ENCODE measurements around the gene ZCCHC9. TPM values are rescaled to one million over a fixed set of nuclear protein-coding genes. Genes with fewer than 3 reads are reported as not detected.
"Not testable (repeated sequence)": the region's sequence is repeated elsewhere in the genome, so short reads cannot be mapped to it uniquely, and the experiment has no call there.

Gene ZCCHC9
- total and polyA plus RNA-seq, 8 donors, result 21.3 to 43.1 (median 40.3) TPM

DNA sequence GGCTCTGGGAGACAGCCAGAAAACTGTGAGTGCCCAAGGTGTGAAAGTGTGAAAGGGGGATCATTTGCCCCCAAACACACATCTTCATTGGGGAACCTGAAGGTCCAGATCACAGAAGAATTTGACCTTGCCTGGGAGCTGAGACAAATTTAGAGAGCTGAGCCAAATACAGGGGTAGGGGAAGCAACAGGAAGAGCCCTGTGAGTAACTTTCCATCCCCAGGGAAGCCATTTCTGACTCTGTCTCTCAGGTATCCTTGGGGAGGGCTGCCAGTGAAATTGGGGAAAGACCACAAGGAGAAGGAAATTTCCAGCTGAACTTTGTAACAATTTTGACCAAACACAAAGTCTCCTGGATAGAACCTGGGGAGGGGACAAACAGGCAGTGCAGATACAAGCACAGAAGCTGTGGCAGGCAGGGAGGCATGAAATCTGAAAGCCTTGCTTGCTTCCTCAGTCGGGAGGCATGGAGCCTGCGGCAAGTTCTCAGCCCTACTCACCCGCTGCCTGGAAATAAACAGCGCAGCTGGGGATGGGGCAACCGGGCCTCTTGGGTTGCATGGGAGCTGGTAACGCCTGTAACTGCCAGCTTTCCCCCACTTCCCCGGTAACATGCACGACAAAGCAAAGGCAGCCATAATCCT, 31.5 kb upstream of the ZCCHC9 start:
- no peak for ATAC-seq
- H3K4me1 ChIP-seq, result peaks cover 0 to 5% of the 10 kb centered on the region in 2 donors
- H3K27ac ChIP-seq, result no peak overlapping the region
- TF ChIP-seq, protein P1, sequence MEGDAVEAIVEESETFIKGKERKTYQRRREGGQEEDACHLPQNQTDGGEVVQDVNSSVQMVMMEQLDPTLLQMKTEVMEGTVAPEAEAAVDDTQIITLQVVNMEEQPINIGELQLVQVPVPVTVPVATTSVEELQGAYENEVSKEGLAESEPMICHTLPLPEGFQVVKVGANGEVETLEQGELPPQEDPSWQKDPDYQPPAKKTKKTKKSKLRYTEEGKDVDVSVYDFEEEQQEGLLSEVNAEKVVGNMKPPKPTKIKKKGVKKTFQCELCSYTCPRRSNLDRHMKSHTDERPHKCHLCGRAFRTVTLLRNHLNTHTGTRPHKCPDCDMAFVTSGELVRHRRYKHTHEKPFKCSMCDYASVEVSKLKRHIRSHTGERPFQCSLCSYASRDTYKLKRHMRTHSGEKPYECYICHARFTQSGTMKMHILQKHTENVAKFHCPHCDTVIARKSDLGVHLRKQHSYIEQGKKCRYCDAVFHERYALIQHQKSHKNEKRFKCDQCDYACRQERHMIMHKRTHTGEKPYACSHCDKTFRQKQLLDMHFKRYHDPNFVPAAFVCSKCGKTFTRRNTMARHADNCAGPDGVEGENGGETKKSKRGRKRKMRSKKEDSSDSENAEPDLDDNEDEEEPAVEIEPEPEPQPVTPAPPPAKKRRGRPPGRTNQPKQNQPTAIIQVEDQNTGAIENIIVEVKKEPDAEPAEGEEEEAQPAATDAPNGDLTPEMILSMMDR (IDR thresholded peaks at IDR 0.05), result no peak
- intact Hi-C loops (cut with DNase I), result no loop called here
- DNase-seq, result peak in 1 of 4 donors; percentile 51
- no peaks in the 10 kb centered on the region for H3K36me3 ChIP-seq
- no peaks in the 10 kb centered on the region for H3K27me3 ChIP-seq
- H3K9me3 ChIP-seq, result peaks cover 0 to 6% of the 10 kb centered on the region in 2 donors
- no peak overlapping the region for H3K4me3 ChIP-seq

DNA sequence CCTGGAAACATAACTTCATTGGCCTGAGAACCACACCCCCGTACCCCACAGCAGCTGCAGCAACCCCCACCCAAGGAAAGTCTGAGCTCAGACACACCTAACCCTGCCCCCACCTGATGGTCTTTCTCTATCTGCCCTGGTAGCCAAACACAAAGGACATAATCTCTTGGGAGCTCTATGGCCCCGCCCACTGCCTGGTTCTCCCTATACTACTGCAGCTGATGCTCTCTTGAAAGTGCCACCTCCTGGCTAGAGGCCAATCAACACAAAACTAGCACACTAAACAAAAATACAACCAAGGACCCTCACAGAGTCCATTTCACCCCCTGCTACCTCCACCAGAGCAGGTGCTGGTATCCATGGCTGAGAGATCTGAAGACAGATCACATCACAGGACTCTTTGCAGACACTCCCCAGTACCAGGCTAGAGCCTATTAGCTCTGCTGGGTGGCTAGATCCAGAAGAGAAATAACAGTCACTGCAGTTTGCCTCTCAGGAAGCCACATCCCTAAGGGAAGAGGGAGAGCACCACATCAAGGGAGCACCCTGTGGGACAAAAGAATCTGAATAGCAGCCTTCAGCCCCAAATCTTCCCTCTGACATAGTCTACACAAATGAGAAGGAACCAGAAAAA, 30.9 kb upstream of the ZCCHC9 start:
- peaks cover 0 to 12% of the 10 kb centered on the region in 2 donors for H3K9me3 ChIP-seq
- DNase-seq; H3K27me3 ChIP-seq; intact Hi-C loops (cut with DNase I); H3K4me1 ChIP-seq; H3K36me3 ChIP-seq; H3K27ac ChIP-seq; ATAC-seq; H3K4me3 ChIP-seq: not testable (repeated sequence)

DNA sequence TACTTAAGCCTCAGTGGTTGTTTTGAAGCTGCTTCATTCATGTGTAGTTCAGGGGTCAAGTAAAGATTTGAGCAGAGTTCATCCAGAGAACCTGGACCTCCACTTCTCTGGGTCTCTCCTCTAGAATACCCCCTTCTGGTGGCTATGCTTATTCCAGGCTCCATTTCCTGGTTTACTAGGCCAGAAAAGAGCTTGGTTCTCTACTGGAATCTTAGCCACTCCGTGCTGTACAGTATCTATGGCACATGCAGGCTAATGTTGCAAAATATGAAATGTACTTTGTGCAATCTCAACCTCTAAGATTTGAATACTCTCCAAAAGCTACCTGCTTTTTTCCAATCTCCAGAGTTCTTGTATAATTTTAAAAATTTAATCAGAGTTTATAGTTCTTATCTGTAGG, 17.4 kb upstream of the ZCCHC9 start:
- DNase-seq, result no peak
- H3K4me3 ChIP-seq, result no peak overlapping the region
- intact Hi-C loops (cut with DNase I), result no loop called here
- no peaks in the 10 kb centered on the region for H3K27me3 ChIP-seq
- no peak overlapping the region for H3K27ac ChIP-seq
- no peaks in the 10 kb centered on the region for H3K4me1 ChIP-seq
- H3K9me3 ChIP-seq, result no peaks in the 10 kb centered on the region
- TF ChIP-seq, protein P1 (IDR thresholded peaks at IDR 0.05), result no peak
- ATAC-seq, result no peak
- H3K36me3 ChIP-seq, result no peaks in the 10 kb centered on the region

DNA sequence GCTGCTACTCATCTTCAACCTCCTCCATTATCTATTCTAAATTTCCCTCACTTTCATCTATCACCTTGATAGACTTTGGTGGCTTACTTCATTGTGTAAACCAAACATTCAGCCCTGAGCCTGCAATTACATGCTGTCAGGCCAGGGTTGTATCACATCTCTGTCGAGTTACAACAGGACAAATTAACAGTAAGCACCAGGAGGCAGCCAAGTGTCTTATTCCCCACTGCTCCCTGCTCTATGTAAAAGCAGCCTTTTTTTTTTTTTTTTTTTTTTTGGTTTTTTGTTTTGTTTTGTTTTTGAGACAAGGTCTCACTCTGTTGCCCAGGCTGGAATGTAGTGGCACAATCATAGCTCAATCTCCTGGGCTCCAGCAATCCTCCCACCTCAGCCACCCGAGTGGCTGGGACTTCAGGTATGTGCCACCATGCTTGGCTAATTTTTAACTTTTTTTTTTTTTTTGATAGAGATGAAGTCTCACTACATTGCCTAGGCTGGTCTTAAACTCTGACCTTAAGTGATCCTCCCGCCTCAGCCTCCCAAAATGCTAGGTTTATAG, 15.2 kb upstream of the ZCCHC9 start:
- Histone ChIP-seq H3K4me3 (no peak overlapping the region), H3K27me3 (no peaks in the 10 kb centered on the region), H3K9me3 (no peaks in the 10 kb centered on the region), H3K27ac (no peak overlapping the region), H3K36me3 (no peaks in the 10 kb centered on the region), H3K4me1 (no peaks in the 10 kb centered on the region)
- TF ChIP-seq, protein P1 (IDR thresholded peaks at IDR 0.05), result no peak
- intact Hi-C loops (cut with DNase I), result no loop called here
- ATAC-seq (no peak), DNase-seq (no peak)

DNA sequence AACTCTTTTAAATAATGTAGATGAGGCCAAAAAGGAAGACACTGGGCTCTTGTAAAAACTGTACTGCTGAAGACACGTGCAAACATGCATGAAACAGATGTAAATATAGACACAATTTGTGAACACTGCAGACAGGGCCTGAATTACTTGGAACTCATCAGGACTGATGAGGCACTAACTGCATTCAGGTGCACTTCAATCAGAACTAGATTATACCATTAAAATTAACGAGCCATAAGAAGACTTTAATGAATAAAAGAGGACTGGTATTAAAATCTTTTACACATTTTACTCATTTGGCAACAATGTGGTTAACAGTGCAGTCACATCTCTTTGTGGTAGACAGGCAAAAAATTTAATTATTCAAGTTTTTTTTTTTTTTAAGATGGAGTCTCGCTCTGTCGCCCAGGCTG, 13.4 kb upstream of the ZCCHC9 start:
- Histone ChIP-seq H3K4me1 (no peaks in the 10 kb centered on the region), H3K4me3 (no peak overlapping the region), H3K27me3 (no peaks in the 10 kb centered on the region), H3K27ac (no peak overlapping the region), H3K36me3 (no peaks in the 10 kb centered on the region), H3K9me3 (peaks cover 0 to 12% of the 10 kb centered on the region in 2 donors)
- TF ChIP-seq, protein P1 (IDR thresholded peaks at IDR 0.05), result no peak
- intact Hi-C loops (cut with DNase I), result no loop called here
- ATAC-seq (no peak), DNase-seq (no peak)

All from left lung (tissue), 10 donors.